GM12864 (cell line): ENCODE measurements around the gene FN1.

Source experiments
- DNase-seq: peaks from one replicate; pipeline ENCODE4 v3.0.0-alpha.2; 2011; ENCODE audit warnings: low read depth
- H3K4me3 ChIP-seq: 2 replicates; pipeline ENCODE4 v1.5.1; 2011; ENCODE audit warnings: mild to moderate bottlenecking, low read depth, low read length, control low read depth
- CTCF ChIP-seq: IDR thresholded peaks from 2 replicates; pipeline ENCODE4 v1.5.1; 2011; ENCODE audit warnings: low read depth, mild to moderate bottlenecking, moderate library complexity, low read length, control low read depth, inconsistent platforms; ENCODE audit errors: missing control alignments

FN1 gene

GRCh38 chr2:215418064-215418963 lies 17.6 kb downstream of the FN1 start:
- TF ChIP-seq CTCF: no peak
- no peak for DNase-seq
- H3K4me3 ChIP-seq: no peak overlapping the region

GRCh38 chr2:215417400-215417951 lies 18.4 kb downstream of the FN1 start:
- DNase-seq: no peak
- no peak for TF ChIP-seq CTCF
- no peak overlapping the region for H3K4me3 ChIP-seq

DNA sequence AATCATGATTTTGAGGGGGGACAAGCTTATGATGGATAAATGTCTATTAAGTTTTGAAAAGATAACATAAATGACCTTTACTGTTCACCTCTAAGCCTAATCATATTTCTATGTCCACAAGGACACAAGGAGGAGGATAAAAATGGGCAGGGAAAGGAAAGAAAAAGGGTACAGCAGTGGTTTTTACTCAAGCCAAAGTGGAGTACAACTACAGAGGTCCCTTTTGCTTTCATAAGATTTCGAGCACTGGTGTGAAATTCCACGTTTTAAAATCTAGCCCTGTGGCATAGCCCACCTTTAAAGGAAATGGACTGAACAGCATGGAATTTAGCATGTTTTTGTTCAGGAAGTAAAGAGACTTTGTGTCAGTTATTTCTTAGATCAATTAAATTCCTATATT lies 19.2 kb downstream of the FN1 start:
- no peak overlapping the region for H3K4me3 ChIP-seq
- TF ChIP-seq CTCF: no peak
- DNase-seq: no peak

GRCh38 chr2:215415820-215416577 lies 19.9 kb downstream of the FN1 start:
- no peak for TF ChIP-seq CTCF
- no peak for DNase-seq
- no peak overlapping the region for H3K4me3 ChIP-seq

- DNase-seq: no peak
- no peak for TF ChIP-seq CTCF
- H3K4me3 ChIP-seq: no peak overlapping the region
Observed at GRCh38 chr2:215415218-215415617, 20.6 kb downstream of the FN1 start.

GRCh38 chr2:215414674-215415073 lies 21.2 kb downstream of the FN1 start:
- no peak for TF ChIP-seq CTCF

More at GRCh38 chr2:215414674-215415073, 21.2 kb downstream of the FN1 start:
- H3K4me3 ChIP-seq: no peak overlapping the region
- DNase-seq: no peak
